Measurements from ENCODE around the gene TMEM151A. TPM values are rescaled to one million over a fixed set of nuclear protein-coding genes. Genes with fewer than 3 reads are reported as not detected.

TMEM151A gene
- total and polyA plus RNA-seq, 11 donors, result 0.08 to 7.9 (median 0.12) TPM; not detected in 5

GRCh38 chr11:66285250-66285947 lies 6.3 kb upstream of the TMEM151A start:
- H3K4me3 ChIP-seq, result no peak overlapping the region
- H3K4me1 ChIP-seq, result peaks cover 0 to 60% (median 38%) of the 10 kb centered on the region in 12 donors
- intact Hi-C loops (cut with DNase I), result loop anchor here in 5 of 10 donors (10.0 kb wide), 1 partner anchor 61 kb away; no protein-coding TSS in a partner anchor
- ATAC-seq, result no peak
- no peak for TF ChIP-seq POLR2A (IDR thresholded peaks at IDR 0.05)
- no peak for TF ChIP-seq CTCF (IDR thresholded peaks at IDR 0.05)
- DNase-seq, result no peak
- 74 to 87% (median 84%) methylated on average over 10 to 13 of the region's 13 CpGs for WGBS, 4 donors
- no peaks in the 10 kb centered on the region for H3K27me3 ChIP-seq
- H3K9me3 ChIP-seq, result no peaks in the 10 kb centered on the region
- H3K27ac ChIP-seq, result peak overlapping the region in 6 of 12 donors; percentile 23 to 65 (median 44)
- H3K36me3 ChIP-seq, result peaks cover 0 to 23% (median 8%) of the 10 kb centered on the region in 9 donors

GRCh38 chr11:66286699-66287098 lies 5.0 kb upstream of the TMEM151A start:
- 76 to 87% (median 85%) methylated on average over 5 of the region's 5 CpGs for WGBS, 4 donors
- intact Hi-C loops (cut with DNase I), result loop anchor here in 5 of 10 donors (10.0 kb wide), 1 partner anchor 62 kb away; no protein-coding TSS in a partner anchor
- peaks cover 0 to 60% (median 38%) of the 10 kb centered on the region in 12 donors for H3K4me1 ChIP-seq

GRCh38 chr11:66287211-66287888 lies 4.3 kb upstream of the TMEM151A start:
- H3K27me3 ChIP-seq, result peaks cover 5 to 16% (median 7%) of the 10 kb centered on the region in 9 donors
- H3K36me3 ChIP-seq, result peaks cover 0 to 23% (median 8%) of the 10 kb centered on the region in 9 donors
- DNase-seq (no peak), ATAC-seq (no peak)
- H3K4me3 ChIP-seq, result peak overlapping the region in 7 of 12 donors; percentile 70 to 100 (median 75)
- TF ChIP-seq CTCF (IDR thresholded peaks at IDR 0.05) (no peak), POLR2A (IDR thresholded peaks at IDR 0.05) (no peak)
- peaks cover 0 to 61% (median 38%) of the 10 kb centered on the region in 12 donors for H3K4me1 ChIP-seq
- intact Hi-C loops (cut with DNase I), result loop anchor here in 5 of 10 donors (10.0 kb wide), 1 partner anchor 63 kb away; no protein-coding TSS in a partner anchor
- WGBS, 4 donors, result 80 to 89% (median 83%) methylated on average over 10 of the region's 10 CpGs
- H3K27ac ChIP-seq, result peak overlapping the region in 1 of 12 donors; percentile 94
- H3K9me3 ChIP-seq, result no peaks in the 10 kb centered on the region

More at GRCh38 chr11:66286699-66287098, 5.0 kb upstream of the TMEM151A start:
- DNase-seq (no peak), ATAC-seq (no peak)
- H3K27me3 ChIP-seq, result peaks cover 0 to 9% (median under 1%) of the 10 kb centered on the region in 9 donors
- H3K36me3 ChIP-seq, result peaks cover 0 to 23% (median 8%) of the 10 kb centered on the region in 9 donors
- no peak for TF ChIP-seq CTCF (IDR thresholded peaks at IDR 0.05)
- TF ChIP-seq POLR2A (IDR thresholded peaks at IDR 0.05), result no peak
- H3K9me3 ChIP-seq, result no peaks in the 10 kb centered on the region
- no peak overlapping the region for H3K27ac ChIP-seq
- no peak overlapping the region for H3K4me3 ChIP-seq
